Thyroid gland (tissue), 4 donors: ENCODE measurements around the gene TBC1D23.

Experiments used
- POLR2A ChIP-seq, 2 donors: fragments of 450-650 bp; IDR thresholded peaks; one replicate each; pipeline ENCODE4 v1.6.1; 2017; ENCODE audit warnings: antibody characterized with exemption in 2 of 2, mild to moderate bottlenecking in 2 of 2, moderate library complexity in 1 of 2
- TF ChIP-seq, protein P1 (sequence below), 6 experiments: fragments of 200-600 bp in 3 of 6; fragments of 450-650 bp in 3 of 6; sonication (generic) in 3 of 6; IDR thresholded peaks; one replicate each; pipeline ENCODE4 v1.5.1; 2016 to 2019; ENCODE audit warnings: antibody characterized with exemption in 6 of 6, mild to moderate bottlenecking in 2 of 6, inconsistent platforms in 1 of 6, moderate library complexity in 1 of 6

DNA sequence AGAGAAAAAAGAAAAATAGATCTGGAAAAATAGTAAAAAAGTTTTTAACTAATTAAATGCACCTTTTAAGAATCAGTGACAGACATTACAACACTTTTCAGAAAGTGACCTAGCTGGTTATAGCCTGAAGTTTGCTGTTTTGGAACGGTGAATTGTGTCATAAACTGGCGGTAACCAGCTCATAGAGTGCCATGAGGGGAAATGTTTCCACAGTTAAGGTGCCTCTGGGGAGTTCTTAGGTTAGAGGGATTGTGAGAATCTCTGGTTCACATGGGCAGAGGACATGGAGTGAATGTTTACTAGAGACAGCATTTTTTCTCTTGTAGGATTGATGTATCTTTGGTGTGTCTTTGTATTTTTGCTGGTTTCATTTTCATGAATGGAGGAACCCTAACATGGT lies 2.8 kb downstream of the TBC1D23 start:
- TF ChIP-seq, protein P1, sequence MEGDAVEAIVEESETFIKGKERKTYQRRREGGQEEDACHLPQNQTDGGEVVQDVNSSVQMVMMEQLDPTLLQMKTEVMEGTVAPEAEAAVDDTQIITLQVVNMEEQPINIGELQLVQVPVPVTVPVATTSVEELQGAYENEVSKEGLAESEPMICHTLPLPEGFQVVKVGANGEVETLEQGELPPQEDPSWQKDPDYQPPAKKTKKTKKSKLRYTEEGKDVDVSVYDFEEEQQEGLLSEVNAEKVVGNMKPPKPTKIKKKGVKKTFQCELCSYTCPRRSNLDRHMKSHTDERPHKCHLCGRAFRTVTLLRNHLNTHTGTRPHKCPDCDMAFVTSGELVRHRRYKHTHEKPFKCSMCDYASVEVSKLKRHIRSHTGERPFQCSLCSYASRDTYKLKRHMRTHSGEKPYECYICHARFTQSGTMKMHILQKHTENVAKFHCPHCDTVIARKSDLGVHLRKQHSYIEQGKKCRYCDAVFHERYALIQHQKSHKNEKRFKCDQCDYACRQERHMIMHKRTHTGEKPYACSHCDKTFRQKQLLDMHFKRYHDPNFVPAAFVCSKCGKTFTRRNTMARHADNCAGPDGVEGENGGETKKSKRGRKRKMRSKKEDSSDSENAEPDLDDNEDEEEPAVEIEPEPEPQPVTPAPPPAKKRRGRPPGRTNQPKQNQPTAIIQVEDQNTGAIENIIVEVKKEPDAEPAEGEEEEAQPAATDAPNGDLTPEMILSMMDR (IDR thresholded peaks at IDR 0.05), result no peak
- TF ChIP-seq POLR2A (IDR thresholded peaks at IDR 0.05), result no peak
